ENCODE measurements around the gene CDK2AP2.

Gene CDK2AP2

DNA sequence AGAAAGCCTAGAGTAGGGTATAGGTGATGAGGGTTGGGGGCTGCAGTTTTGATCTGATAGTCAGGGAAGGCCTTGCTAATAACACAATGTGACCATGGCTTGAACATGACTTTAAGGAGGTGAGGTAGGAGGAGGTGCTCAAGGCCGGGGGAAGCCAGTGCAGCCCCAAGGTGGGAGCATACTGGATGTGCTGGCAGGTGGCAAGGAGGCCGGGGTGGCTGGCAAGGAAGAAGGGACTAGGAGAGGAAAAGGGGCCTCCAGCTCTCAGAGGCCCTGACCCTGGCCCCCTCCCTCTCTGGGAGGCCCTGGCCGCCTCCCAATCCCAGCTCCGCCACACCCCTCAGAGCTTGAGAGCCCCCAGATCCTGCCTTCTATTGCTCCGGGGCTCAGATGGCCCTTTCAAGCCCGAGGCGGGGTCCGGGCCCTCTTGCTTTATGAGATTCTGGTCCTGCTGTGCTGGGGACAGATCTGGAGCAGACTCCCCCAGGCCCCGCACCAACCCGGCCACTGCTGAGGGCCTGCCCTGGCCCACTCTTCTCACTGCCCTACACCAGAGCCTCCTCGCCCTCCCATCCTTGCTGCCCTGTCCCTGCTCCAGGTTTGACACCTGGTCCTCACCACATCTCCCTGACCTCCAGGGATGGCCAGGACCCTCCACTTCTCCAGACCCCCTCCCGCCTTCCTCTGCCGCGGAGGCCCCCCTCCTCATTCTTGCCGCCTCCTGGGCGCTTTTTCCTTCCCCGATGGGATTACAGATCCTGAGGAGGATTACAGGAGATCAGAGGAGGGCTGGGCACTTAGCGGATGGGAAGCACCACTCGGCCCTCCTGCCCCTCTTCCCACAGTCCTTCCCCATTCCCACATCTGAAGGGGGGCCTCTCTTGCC lies 4.6 kb downstream of the CDK2AP2 start:
- DNase-seq = no peak

DNA sequence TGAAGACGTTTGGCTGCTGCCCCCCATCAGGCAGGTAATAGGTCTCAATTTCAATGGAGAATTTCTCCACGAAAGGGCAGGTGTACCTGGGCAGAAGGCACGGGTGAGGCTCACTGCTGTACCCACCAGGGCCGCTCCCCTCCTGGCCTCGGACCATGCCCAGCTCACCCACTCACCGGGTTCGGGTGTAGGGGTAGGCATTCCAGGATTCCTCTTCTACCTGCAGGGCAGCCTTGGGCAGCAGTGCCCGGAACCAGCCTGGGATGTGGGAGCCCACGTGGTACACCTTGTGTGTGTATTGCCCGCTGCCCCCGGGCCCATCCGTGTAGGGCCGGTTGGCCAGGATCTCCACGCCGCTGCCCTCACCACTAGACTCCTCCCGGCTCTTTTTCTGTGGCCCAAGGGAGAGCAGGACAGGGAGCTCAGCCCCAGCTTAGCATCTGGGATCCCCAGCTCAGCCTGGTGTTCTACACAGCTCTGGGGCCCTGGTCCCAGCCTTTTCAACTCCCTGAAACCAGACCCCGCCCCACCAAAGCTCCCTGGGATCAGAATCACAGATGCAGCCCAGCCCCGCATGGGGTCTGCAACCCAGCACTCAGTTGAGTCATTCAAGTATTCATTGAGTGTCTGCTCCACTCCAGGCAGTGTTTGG lies 5.5 kb downstream of the CDK2AP2 start:
- no peak for DNase-seq

DNA sequence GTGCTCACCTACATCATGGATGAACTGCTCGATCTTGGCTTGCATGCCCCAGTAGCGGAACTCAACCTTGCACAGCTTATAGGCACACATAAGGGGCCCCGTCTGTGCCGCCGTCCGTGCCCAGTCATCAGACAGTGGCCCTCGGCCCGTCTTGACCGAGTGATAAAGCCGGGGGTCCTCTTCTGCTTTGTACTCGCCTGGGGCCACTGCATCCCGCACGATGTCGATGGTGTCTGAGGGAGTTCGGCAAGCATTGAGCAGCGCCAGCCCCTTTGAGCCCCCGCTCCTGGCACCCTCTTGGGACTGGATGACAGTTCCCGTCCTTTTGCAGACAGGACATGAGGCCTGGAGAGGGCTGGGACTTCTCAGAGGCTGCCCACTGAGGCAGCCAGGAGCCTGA lies 6.1 kb downstream of the CDK2AP2 start:
- no peak for DNase-seq

DNA sequence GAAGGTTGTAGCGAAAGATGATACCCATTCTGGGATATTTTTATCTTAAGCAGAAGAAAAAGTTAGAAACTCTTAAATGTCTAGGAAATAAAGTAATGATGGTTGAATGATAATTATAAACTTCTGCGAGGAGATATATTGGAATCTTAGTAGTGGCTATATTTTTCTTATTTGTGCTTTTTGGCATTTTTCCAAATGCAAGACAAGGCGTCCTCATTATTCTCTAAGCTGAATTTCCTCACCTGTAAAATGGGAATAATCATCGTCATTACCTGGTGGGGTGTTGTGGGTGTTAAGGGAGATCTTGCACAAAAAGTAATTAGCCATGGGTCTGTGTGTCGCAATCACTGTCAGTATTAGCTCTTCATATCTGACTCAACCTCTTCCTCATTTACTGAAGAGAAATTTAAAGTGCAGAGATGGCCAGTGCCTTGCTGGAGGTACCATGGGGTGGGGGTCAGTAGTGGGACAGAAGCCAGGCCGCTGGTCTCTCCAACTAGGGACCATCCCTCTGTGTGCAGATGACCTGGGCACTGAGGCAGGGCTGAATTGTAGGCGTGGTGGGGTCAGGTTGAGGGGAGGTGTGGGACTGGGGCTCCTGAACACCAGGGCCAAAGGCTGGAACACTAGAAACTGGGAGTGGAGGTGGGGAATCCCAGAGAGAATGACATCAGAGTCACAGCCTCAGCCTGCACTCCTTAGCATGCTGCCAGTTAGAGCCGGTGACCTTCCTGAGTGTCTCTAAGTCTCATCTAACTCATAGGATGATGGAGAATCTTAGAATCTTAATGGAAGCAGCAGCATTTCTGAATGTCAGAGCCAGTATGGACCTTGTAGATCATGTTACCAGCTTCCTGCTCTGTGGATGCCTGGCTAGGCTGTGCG lies 6.9 kb downstream of the CDK2AP2 start:
- DNase-seq = no peak

DNA sequence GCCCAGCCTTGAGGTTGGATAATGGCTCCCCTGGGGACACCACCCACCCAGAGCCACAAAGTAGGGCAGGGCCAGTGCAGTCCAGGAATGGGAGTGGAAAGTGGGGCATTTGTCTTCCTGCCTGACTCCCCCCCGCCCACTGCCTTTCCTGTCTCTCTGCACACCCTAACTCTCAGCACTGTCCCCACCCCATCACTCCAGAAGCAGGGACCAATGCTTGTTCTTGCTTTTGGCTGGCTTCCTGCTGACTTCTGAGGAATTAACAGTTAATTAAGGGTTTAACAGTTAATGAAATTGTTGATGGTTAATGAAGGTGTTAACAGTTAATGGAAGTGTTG lies 7.5 kb downstream of the CDK2AP2 start:
- no peak for DNase-seq

DNA sequence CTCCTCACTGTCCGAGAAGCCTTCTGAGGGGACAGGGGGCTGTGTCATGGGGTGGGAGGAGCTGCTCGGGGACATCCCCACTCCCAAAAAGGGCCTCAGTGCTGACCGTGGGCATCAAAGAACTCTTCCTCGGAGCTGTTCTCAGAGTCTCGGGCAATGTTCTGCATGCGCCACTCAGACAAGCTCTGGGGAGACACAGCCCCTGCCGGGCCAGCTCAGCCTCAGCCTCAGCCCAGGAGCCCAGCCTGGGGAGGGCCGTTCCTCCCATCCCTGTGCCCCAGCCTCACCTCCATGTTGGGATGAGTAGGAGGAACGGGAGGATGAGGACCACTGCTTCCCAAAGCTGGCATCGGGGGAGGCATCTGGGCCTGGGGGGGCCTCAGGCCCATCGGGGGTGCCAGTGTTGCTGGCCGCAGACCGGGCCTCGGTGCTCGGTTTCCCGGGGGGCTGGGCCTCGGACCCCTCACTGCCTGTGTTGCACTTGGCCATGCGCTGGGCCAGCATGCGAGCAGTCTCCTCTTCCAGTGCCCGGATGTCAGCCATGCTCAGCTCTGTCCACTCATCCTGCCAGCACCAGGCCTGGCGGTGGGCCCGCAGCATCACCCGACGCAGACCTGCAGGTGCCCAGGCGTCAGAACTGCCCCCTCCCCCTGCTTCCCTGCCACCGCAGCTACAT lies 8.0 kb downstream of the CDK2AP2 start:
- DNase-seq = no peak

DNA sequence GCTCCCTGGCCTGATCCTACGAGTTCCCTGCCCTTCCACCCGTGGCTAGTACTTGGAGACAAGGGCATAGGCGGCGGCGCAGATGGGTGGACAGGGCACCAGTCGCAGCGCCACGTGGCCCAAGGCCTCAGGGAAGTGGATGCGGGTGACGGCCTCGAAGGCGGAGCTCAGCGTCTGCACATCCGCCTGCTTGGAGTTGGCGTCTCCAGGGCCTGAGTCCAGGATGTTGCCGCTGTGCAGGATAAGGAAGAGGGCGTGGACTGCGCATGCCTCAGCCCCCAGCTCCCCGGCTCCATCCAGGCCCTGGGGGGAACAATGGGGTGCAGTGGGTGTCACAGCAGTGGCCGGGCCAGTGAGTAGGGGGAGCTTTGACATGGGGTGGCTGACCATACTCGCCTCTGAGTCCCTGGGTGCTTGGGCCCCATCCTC lies 9.4 kb downstream of the CDK2AP2 start:
- DNase-seq = no peak

DNA sequence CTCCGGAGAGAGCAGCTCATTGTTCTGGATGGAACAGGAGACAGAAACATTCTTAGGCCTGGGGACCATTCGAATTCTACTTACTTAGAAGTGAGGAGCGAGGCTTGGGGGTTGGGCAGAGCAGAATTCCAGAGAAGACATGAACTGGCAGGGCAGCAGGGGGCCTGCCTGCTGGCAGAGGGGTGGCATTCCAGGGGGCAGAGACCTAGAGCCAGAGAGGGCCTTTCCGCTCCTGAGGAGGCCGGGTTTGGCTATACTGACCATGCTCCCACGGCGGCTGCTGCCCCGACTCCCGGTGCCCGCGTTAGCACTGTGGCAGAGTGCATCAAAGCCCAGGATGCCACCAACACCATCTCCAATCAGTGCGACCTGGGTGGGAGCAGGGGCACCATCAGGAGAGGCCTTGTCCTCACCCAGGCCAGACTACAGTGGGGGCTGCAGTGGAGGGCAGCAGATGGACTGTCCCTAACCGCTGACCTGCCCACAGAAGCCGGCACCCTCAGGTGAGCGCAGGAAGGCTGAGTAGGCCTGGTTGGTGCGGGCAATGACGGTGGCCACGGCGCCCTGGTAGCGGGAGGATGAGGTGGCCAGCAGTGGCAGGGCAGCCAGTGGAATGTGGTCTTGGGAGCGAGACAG lies 10.2 kb downstream of the CDK2AP2 start:
- DNase-seq = no peak

DNA sequence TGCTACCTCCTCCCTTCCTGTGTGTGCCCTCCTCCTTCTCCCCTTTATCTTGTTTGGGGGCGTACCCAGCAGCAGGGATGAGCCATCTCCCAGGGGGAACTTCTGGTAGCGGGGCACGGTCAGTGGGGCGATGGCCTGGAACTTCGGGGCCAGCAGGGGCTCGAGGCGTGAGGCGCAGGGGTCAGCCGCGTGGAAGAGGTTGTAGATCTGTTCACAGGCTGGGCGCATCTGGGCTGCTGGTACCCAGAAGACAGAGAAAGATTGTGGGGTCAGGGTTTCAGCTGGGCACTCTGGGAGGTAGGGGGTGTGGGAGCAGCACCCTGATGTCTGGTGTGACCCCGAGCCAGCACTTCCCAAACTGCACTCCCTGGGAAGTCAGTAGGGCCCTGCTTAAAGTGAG lies 11.8 kb downstream of the CDK2AP2 start:
- no peak for DNase-seq

DNA sequence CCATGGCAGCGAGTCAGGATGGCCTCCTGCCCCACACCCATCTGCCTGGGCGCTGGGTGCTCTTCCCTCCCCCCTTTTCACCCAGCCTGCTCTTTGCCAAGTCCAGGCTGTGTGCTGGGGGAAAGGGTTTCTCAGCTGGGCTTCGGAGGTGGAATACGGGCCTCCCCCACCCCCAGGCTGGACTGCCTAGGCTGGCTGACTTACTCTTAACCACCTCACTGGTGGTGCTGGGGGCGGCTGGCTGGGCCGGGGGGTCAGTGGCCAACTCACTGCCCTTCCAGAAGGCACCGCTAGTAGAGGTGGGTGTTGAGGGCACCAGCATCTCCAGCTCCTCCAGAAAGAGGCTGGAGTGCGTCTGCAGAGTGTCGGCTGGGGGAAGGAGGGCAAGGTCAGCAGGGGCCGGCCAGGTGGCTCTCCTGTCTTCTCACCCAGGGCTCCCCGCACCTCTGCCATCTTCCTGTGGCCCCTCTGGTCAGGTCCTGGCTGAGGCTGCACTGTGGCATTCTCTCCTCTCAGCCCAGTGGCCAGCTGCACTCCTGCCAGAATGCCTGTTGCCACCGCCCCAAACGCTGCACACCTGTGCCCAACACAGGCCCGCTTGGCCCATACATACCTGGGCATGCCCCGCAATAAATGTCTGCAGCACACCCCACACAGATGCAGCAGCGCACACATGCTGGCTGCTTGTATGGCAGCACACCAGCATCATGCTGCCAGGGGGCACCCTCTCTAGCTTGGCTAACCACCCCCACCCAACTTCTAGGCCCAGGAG lies 12.5 kb downstream of the CDK2AP2 start:
- no peak for DNase-seq

DNA sequence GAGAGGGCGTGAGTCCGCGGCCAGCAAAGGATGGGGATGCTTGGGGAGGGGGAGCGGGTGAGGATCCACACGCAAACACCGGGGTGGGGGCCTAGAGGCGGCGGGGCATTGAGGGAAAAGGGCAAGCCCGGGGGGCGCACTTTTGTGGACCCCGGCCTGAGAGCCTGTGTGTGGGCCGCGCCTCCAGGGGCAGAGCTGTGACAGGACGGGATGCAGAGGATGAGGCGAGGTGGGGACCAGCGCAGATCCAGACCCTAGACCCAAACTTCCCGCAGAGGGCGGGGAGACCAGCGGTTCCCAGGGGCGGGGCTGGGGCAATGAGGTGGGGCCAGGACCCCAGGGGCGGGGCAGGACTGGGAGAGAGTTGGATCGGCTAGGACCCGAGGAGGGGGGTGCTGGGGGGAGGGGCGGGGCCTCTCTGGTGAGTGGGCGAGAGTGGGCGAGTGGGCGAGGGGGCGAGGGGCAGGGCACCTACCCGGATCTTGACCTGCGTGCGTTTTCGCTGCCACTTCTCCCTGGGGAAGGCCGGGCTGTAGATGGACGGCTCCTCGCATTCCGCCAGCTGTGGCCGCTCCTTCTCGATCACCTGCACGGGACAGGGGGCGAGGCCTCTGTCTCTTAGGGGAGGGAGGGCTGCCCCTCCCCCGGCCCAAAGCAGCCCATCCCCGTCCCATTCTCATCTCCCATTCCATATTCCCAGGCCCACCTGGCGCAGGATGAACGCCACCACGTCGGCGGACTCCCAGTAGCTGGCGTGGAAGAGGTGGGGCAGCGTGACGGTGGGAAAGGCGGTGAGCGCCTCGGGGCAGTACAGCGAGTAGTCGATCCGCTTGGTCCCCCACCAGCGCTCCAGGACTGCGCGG lies 13.4 kb downstream of the CDK2AP2 start:
- no peak for DNase-seq

DNA sequence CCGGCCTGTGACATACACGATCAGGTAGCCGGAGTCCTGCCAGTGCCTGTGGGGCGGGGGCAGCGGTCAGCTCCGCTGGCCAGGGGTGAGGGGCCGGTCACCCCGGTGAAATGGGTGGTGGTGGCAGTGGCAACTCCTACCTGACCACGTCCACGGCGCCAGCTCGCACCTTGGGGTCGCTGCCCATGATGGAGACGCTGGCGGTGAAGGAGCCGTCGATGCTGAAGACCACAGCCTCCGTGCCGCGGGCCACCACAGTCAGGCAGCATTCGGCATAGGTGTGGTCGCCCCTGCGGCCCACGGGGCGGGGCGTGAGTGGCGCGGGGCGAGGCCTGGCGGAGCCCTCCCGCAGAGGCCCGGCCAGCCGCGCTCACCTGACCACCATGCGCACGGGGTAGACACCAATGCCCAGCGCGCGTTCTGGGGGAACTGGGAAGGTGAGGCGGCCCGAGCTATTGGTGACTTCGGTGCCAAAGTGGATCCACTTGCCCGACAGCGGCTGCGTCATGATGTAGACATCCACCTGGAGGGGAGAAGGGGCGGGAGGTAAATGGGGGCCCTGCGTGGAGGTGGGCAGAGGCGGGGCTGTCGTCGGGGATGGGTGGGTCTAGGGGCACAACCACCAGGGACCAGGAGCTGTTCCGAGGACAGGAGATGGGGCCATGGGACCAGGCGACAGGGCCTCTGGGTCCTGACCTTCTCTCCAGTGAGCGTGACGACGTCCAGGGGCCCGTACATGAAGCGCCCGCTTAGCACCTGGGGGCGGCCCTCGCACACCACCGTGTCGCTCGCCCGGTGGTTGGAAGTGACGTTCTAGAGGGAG lies 14.2 kb downstream of the CDK2AP2 start:
- DNase-seq = no peak

DNA sequence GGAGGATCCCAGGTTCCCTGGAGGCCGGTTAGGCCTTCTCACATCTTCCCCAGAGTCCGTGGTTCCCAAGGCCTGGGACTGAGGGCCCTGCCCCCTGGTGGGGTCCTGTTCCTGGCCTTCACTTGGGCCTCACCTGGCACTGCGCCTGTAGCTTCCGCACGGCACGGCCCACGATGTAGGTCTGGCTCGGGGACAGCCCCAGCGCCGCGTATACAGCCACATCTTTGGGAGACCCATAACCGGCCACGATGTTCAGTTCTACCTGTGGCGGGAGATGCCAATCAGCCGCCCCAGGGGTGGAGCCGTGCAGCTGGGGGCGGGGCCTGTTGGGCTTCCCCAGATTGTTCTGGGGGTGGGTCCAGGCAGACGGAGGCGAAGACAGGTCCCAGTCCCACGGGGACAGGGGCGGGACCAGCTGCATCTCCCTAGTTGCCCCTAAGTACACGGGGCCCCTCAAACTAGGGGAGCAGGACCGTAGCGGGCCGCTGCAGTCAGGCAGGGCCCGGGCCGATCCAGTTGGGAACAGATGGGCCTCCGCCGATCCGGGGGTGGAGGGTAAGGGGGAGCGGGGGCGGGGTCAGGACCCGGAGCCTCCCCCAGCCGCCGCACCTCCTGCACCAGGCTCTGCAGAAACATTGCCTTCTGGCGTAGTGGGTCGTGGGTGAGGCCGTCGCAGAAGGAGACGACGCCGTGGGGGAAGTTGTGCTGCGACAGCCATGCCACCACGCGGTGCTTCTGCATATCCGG lies 15.0 kb downstream of the CDK2AP2 start:
- peak; percentile 58 for DNase-seq

DNA sequence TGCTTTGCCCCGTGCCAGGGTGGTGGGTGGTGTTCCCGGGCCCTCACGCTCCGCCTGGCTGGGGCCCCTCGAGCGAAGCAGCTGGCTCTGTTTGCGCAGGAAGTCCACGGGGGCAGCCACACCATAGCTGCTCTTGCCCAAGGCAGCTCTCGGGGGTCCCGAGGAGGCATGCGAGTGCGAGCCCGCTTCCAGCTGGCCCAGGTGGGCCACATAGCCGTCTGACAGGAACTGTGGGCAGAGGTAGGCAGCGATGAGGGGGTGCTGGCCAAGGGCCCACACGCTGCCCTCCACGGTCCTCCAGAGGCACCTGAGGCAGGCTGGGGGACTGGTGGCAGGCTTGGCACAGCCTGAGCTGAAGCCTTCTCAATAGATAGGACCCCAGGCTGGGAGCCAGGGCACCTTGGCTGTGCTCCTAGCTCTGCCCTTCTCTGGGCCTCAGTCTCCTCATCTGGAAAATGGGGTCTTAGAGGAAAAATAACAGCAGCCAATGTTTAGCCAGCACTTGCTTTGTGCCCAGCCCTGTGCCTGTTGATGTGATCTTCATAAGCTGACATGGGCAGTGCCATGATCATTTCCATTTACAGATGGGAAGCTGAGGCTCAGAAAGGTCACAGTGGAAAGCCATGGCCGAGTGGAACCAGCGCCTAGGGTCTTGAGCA lies 15.8 kb downstream of the CDK2AP2 start:
- DNase-seq = no peak

DNA sequence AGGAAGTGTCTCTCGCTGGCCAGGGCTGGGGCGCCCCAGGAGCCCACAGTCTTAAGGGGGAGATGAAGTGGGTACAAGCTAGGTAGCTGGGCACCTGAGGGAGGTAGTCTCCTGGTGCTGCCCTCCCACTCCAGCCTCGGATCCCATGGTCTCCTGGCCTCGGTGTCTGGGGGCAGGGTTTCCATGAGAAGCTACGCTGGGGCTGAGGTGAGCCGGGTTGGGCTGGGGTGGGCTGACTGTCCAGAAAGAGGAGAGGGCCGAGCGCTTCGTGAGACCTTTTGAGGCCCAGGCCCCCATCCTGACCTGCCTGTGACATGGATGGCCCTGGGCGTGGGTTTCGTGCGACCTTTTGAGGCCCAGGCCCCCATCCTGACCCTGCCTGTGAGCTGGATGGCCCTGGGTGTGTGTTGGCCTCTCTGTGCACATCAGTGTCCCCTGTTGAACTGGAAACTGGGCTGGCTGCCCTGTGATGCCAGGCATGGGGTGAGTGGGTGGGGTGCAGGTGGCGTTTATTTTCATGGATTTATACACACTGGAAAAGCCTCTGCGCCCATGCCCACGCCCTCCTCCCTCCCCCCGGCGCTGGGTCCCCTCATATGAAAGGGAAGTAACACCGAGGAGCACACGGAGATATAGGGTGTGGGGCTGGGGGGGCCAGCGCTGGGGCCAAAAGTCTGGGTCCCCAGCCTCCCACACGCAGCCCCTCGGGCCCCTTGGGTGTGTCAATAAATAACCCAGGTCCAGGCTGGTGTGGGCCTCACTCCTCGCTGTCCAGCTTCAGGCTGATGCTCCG lies 16.5 kb downstream of the CDK2AP2 start:
- no peak for DNase-seq

DNA sequence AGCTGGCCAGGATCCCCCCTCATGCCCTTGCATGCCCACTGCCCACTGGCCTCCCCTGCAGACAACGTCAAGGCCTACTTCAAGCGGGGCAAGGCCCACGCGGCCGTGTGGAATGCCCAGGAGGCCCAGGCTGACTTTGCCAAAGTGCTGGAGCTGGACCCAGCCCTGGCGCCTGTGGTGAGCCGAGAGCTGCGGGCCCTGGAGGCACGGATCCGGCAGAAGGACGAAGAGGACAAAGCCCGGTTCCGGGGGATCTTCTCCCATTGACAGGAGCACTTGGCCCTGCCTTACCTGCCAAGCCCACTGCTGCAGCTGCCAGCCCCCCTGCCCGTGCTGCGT lies 17.3 kb downstream of the CDK2AP2 start:
- no peak for DNase-seq

DNA sequence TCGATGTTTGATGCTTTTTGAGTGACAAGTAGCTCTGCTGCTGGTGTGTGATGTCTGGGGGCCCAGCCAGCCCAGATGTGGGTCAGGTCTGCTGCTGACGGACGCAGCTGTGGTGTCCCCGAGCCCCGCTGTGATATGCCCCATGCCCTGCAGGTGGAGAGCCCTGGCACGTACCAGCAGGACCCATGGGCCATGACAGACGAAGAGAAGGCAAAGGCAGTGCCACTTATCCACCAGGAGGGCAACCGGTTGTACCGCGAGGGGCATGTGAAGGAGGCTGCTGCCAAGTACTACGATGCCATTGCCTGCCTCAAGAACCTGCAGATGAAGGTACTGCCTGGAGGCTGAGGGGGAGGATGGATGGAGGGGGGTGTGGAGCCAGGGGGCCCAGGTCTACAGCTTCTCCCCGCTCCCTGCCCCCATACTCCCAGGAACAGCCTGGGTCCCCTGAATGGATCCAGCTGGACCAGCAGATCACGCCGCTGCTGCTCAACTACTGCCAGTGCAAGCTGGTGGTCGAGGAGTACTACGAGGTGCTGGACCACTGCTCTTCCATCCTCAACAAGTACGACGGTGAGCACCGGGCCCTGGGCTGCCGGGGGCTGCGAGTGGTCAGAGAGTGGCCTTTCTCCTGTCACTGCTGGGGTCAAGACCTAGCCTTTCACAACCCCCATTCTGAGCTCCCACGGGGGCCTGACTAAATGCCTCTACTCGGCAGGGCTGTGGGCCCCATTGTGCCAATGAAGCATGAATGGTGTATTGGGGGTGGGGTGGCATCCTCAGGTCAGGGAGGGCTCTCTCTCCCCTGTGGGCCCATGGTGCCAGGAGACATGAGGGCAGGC lies 17.9 kb downstream of the CDK2AP2 start:
- DNase-seq = no peak

Data from activated CD4-positive, alpha-beta T cell treated with anti-CD3 and anti-CD28 coated beads for 48 hours (primary cell).